ENCODE measurements around the gene BRD3OS.
"Not testable (repeated sequence)": the region's sequence is repeated elsewhere in the genome, so short reads cannot be mapped to it uniquely, and the experiment has no call there.

Gene BRD3OS

DNA sequence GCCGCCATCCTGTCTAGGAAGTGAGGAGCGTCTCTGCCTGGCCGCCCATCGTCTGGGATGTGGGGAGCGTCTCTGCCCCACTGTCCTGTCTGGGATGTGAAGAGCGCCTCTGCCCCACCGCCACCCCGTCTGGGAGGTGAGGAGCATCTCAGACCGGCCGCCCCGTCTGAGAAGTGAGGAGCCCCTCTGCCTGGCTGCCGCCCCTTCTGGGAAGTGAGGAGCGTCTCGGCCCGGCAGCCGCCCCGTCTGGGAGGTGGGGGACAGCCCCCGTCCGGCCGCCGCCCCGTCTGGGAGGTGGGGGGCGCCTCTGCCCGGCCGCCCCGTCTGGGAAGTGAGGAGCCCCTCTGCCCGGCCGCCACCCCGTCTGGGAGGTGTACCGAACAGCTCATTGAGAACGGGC is 50.4 kb downstream of the BRD3OS start:
- in situ Hi-C loops (cut with MboI; ENCODE audit: low sequenced_read_pairs) = not testable (repeated sequence)

- in situ Hi-C loops (cut with MboI; ENCODE audit: low sequenced_read_pairs) = no loop called here
Measured at GRCh38 chr9:134076644-134077043, 51.4 kb downstream of the BRD3OS start.

Data from HL-60/S4 treated with phorbol 12-myristate 13-acetate at 8.2 ng/mL for 4 days and 3 days (cell line).